ENCODE data around the gene VGLL1.

GRCh38 chrX:136525738-136526606, 6.0 kb upstream of the VGLL1 start:
- TF ChIP-seq EZH2 (IDR thresholded peaks at IDR 0.05; ENCODE audit: insufficient read depth, poor library complexity, severe bottlenecking): no peak
- no peak for TF ChIP-seq EZH2phosphoT487 (IDR thresholded peaks at IDR 0.05; ENCODE audit: insufficient read depth, low read depth)
